K562 (cell line): ENCODE data around the gene DNAAF2.

Source experiments
- ATF6 ChIP-seq: sonication (generic); formaldehyde crosslinking; IDR thresholded peaks from 2 replicates; pipeline ENCODE4 v1.4.0; 2020; ENCODE audit warnings: mild to moderate bottlenecking, missing genetic modification reagents
- FOXJ3 ChIP-seq: sonication (generic); formaldehyde crosslinking; IDR thresholded peaks from 2 replicates; pipeline ENCODE4 v1.4.0; 2020; ENCODE audit warnings: mild to moderate bottlenecking, missing genetic modification reagents
- NR1H2 ChIP-seq: sonication (generic); formaldehyde crosslinking; IDR thresholded peaks from 2 replicates; pipeline ENCODE4 v1.4.0; 2020; ENCODE audit warnings: mild to moderate bottlenecking, missing genetic modification reagents
- TSHZ1 ChIP-seq: fragments of 250-450 bp; sonication (Bioruptor Pico); IDR thresholded peaks from 2 replicates; pipeline ENCODE4 v1.4.0; 2020; ENCODE audit warnings: mild to moderate bottlenecking, moderate library complexity
- TF ChIP-seq, protein P1 (sequence below): fragments of 450-650 bp; formaldehyde crosslinking; IDR thresholded peaks from 2 replicates; pipeline ENCODE4 v1.4.0; 2022; ENCODE audit warnings: mild to moderate bottlenecking, moderate library complexity

GRCh38 chr14:49623941-49624839 lies 10.9 kb downstream of the DNAAF2 start:
- no peak for TF ChIP-seq FOXJ3 (CRISPR knock-in tag)
- TF ChIP-seq TSHZ1 (CRISPR knock-in tag) = no peak
- TF ChIP-seq, protein P1, sequence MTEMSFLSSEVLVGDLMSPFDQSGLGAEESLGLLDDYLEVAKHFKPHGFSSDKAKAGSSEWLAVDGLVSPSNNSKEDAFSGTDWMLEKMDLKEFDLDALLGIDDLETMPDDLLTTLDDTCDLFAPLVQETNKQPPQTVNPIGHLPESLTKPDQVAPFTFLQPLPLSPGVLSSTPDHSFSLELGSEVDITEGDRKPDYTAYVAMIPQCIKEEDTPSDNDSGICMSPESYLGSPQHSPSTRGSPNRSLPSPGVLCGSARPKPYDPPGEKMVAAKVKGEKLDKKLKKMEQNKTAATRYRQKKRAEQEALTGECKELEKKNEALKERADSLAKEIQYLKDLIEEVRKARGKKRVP = no peak
- no peak for TF ChIP-seq NR1H2 (CRISPR knock-in tag)
- TF ChIP-seq ATF6 = no peak
